Measurements from ENCODE around the gene TAF5L. TPM values are rescaled to one million over a fixed set of nuclear protein-coding genes. Genes with fewer than 3 reads are reported as not detected.
"Not testable (repeated sequence)": the region's sequence is repeated elsewhere in the genome, so short reads cannot be mapped to it uniquely, and the experiment has no call there.

TAF5L gene
- total and polyA plus RNA-seq, 9 donors = 7.6 to 19.8 (median 12.5) TPM

DNA sequence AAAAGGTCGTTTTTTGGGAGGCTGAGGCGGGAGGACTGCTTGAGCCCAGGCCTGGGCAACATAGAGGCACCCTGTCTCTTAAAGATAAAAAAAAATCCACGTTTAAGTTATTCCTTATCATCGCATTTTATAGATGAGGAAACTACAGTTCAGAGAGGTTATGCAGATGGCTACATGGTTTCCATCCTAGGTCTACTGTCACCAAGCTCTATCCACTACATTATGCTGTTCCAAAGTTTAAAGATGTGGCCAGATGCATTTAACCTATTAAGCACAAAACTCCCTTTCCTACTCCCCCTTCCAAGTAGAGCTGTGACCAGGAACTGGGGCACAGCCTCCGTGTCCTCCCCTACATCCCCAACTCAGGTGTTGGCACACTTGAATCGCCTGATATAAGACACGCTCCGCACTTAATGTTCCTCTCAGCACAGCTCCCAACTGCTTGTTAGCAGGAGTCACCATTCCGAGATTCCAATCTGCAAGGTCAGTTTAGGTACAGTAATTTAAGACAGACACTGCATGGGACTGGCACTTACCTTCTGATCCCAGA is 1.3 kb downstream of the TAF5L start:
- no peak for DNase-seq
- Histone ChIP-seq H3K36me3 (no peaks in the 10 kb centered on the region), H3K9me3 (no peaks in the 10 kb centered on the region), H3K27me3 (no peaks in the 10 kb centered on the region), H3K27ac (no peak overlapping the region), H3K4me3 (peak overlapping the region; percentile 71), H3K4me1 (ENCODE audit: insufficient read depth) (peaks cover 10% of the 10 kb centered on the region)
- TF ChIP-seq POLR2A (IDR thresholded peaks at IDR 0.05) = no peak
- TF ChIP-seq, protein P1, sequence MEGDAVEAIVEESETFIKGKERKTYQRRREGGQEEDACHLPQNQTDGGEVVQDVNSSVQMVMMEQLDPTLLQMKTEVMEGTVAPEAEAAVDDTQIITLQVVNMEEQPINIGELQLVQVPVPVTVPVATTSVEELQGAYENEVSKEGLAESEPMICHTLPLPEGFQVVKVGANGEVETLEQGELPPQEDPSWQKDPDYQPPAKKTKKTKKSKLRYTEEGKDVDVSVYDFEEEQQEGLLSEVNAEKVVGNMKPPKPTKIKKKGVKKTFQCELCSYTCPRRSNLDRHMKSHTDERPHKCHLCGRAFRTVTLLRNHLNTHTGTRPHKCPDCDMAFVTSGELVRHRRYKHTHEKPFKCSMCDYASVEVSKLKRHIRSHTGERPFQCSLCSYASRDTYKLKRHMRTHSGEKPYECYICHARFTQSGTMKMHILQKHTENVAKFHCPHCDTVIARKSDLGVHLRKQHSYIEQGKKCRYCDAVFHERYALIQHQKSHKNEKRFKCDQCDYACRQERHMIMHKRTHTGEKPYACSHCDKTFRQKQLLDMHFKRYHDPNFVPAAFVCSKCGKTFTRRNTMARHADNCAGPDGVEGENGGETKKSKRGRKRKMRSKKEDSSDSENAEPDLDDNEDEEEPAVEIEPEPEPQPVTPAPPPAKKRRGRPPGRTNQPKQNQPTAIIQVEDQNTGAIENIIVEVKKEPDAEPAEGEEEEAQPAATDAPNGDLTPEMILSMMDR (IDR thresholded peaks at IDR 0.05) = no peak
- no peak for TF ChIP-seq EP300 (IDR thresholded peaks at IDR 0.05)
- intact Hi-C loops (cut with DNase I) = loop anchor here in 3 of 4 donors (5.0 to 10.0 kb wide), 2 partner anchors 60 to 67 kb away; partner anchors contain the start of gene ABCB10 (in 2 of the 3)
- WGBS, 3 donors = 39 to 50% (median 45%) methylated on average over 9 of the region's 9 CpGs

GRCh38 chr1:229623838-229624237 is 2.1 kb downstream of the TAF5L start:
- Histone ChIP-seq H3K4me1 (ENCODE audit: insufficient read depth) (peaks cover 10% of the 10 kb centered on the region), H3K27me3 (no peaks in the 10 kb centered on the region), H3K4me3 (no peak overlapping the region), H3K27ac (no peak overlapping the region), H3K36me3 (no peaks in the 10 kb centered on the region), H3K9me3 (no peaks in the 10 kb centered on the region)
- DNase-seq = no peak
- intact Hi-C loops (cut with DNase I) = loop anchor here in 1 of 4 donors (10.0 kb wide), 1 partner anchor 59 kb away; no protein-coding TSS in a partner anchor
- TF ChIP-seq EP300 (IDR thresholded peaks at IDR 0.05) (no peak), POLR2A (IDR thresholded peaks at IDR 0.05) (no peak)
- TF ChIP-seq, protein P1 (IDR thresholded peaks at IDR 0.05) = no peak
- 65 to 88% (median 88%) methylated on average over 1 of the region's 1 CpG for WGBS, 3 donors

DNA sequence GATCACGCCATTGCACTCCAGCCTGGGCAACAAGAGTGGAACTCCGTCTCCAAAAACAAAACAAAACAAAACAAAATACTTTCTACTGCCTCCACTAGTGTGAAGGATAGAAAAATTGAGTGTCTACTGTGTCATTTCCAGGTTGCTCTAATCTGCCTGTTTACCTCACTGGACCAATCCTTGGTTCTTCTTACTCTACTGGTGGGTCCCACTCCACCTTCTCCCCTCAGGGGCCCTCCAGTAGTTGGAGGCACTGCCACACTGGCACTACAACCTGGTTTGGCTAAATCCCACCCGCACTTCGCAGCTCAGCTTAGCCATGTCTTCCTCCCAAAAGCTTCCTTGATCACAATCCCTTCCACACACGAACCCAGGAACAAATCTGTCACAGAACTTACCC is 2.7 kb downstream of the TAF5L start:
- Histone ChIP-seq H3K27me3 (no peaks in the 10 kb centered on the region), H3K27ac (no peak overlapping the region), H3K36me3 (no peaks in the 10 kb centered on the region), H3K4me1 (ENCODE audit: insufficient read depth) (peaks cover 10% of the 10 kb centered on the region), H3K4me3 (no peak overlapping the region), H3K9me3 (no peaks in the 10 kb centered on the region)
- TF ChIP-seq POLR2A (IDR thresholded peaks at IDR 0.05) (no peak), EP300 (IDR thresholded peaks at IDR 0.05) (no peak)
- TF ChIP-seq, protein P1 (IDR thresholded peaks at IDR 0.05) = no peak
- 74 to 85% (median 80%) methylated on average over 5 of the region's 5 CpGs for WGBS, 3 donors
- intact Hi-C loops (cut with DNase I) = loop anchor here in 1 of 4 donors (10.0 kb wide), 1 partner anchor 58 kb away; no protein-coding TSS in a partner anchor
- no peak for DNase-seq

- not testable (repeated sequence) for H3K27me3 ChIP-seq; H3K36me3 ChIP-seq; H3K4me1 ChIP-seq (ENCODE audit: insufficient read depth); H3K27ac ChIP-seq; DNase-seq; H3K4me3 ChIP-seq; H3K9me3 ChIP-seq
- intact Hi-C loops (cut with DNase I) = loop anchor here in 1 of 4 donors (10.0 kb wide), 1 partner anchor 58 kb away; no protein-coding TSS in a partner anchor
- WGBS, 3 donors = 81 to 90% (median 88%) methylated on average over 10 of the region's 10 CpGs
Measured at GRCh38 chr1:229622641-229623120, 3.2 kb downstream of the TAF5L start.

DNA sequence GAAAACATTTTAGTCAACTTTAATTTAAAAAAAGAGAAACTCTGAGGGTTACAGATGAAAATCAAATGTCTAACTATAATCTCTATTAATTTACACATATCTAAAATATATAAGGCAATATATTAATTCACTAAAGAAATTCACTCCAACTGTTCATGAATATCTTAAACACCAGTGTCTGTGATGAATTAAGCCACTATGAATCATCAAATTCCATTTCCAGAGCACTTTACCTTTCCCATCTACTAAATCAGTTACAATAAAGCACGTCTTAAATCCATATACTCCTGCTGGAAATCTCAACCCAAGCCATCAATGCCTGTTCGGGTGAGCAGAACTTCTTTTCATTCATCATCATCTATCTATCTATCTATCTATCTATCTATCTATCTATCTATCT is 4.3 kb downstream of the TAF5L start:
- H3K4me3 ChIP-seq = no peak overlapping the region
- no peak overlapping the region for H3K27ac ChIP-seq
- H3K4me1 ChIP-seq (ENCODE audit: insufficient read depth) = peaks cover 9% of the 10 kb centered on the region
- no peaks in the 10 kb centered on the region for H3K36me3 ChIP-seq
- no peak for DNase-seq
- H3K27me3 ChIP-seq = no peaks in the 10 kb centered on the region
- H3K9me3 ChIP-seq = no peaks in the 10 kb centered on the region
- TF ChIP-seq, protein P1 (IDR thresholded peaks at IDR 0.05) = no peak
- TF ChIP-seq POLR2A (IDR thresholded peaks at IDR 0.05) (no peak), EP300 (IDR thresholded peaks at IDR 0.05) (no peak)
- intact Hi-C loops (cut with DNase I) = loop anchor here in 1 of 4 donors (10.0 kb wide), 1 partner anchor 57 kb away; no protein-coding TSS in a partner anchor
- WGBS, 3 donors = 89 to 96% (median 94%) methylated on average over 2 of the region's 2 CpGs
